Measurements from ENCODE around the gene SPTBN1.
"Not testable (repeated sequence)": the region's sequence is repeated elsewhere in the genome, so short reads cannot be mapped to it uniquely, and the experiment has no call there.

The SPTBN1 gene

GRCh38 chr2:54519841-54520459 is 63.8 kb downstream of the SPTBN1 start:
- Histone ChIP-seq H3K4me3 (ENCODE audit: low read depth in 1 of 2, low read length in 2 of 2) (no peak overlapping the region), H3K27ac (ENCODE audit: low read length) (no peak overlapping the region), H3K4me1 (ENCODE audit: control insufficient read depth in 1 of 2, insufficient read depth in 2 of 2, low read length in 2 of 2) (peaks cover 0 to 40% of the 10 kb centered on the region in 2 donors), H3K36me3 (ENCODE audit: control insufficient read depth in 1 of 2, insufficient read depth in 2 of 2, low read length in 2 of 2) (no peaks in the 10 kb centered on the region), H3K9me3 (ENCODE audit: control insufficient read depth in 1 of 2, low read length in 2 of 2) (no peaks in the 10 kb centered on the region), H3K27me3 (ENCODE audit: low read depth, low read length) (no peaks in the 10 kb centered on the region)

- Histone ChIP-seq H3K36me3 (ENCODE audit: control insufficient read depth in 1 of 2, insufficient read depth in 2 of 2, low read length in 2 of 2) (no peaks in the 10 kb centered on the region), H3K4me1 (ENCODE audit: control insufficient read depth in 1 of 2, insufficient read depth in 2 of 2, low read length in 2 of 2) (peaks cover 0 to 37% of the 10 kb centered on the region in 2 donors), H3K27ac (ENCODE audit: low read length) (no peak overlapping the region), H3K27me3 (ENCODE audit: low read depth, low read length) (no peaks in the 10 kb centered on the region), H3K9me3 (ENCODE audit: control insufficient read depth in 1 of 2, low read length in 2 of 2) (no peaks in the 10 kb centered on the region), H3K4me3 (ENCODE audit: low read depth in 1 of 2, low read length in 2 of 2) (no peak overlapping the region)
Observed at GRCh38 chr2:54520687-54521086, 64.6 kb downstream of the SPTBN1 start.

GRCh38 chr2:54522624-54523281 is 66.6 kb downstream of the SPTBN1 start:
- no peaks in the 10 kb centered on the region for H3K9me3 ChIP-seq (ENCODE audit: control insufficient read depth in 1 of 2, low read length in 2 of 2)
- H3K27me3 ChIP-seq (ENCODE audit: low read depth, low read length) = no peaks in the 10 kb centered on the region
- H3K4me3 ChIP-seq (ENCODE audit: low read depth in 1 of 2, low read length in 2 of 2) = no peak overlapping the region
- H3K4me1 ChIP-seq (ENCODE audit: control insufficient read depth in 1 of 2, insufficient read depth in 2 of 2, low read length in 2 of 2) = peaks cover 0 to 37% of the 10 kb centered on the region in 2 donors
- H3K27ac ChIP-seq (ENCODE audit: low read length) = no peak overlapping the region
- peaks cover under 1 to 16% of the 10 kb centered on the region in 2 donors for H3K36me3 ChIP-seq (ENCODE audit: control insufficient read depth in 1 of 2, insufficient read depth in 2 of 2, low read length in 2 of 2)

GRCh38 chr2:54523324-54523959 is 67.3 kb downstream of the SPTBN1 start:
- Histone ChIP-seq H3K27ac (ENCODE audit: low read length) (no peak overlapping the region), H3K4me1 (ENCODE audit: control insufficient read depth in 1 of 2, insufficient read depth in 2 of 2, low read length in 2 of 2) (peaks cover 0 to 37% of the 10 kb centered on the region in 2 donors), H3K27me3 (ENCODE audit: low read depth, low read length) (no peaks in the 10 kb centered on the region)

GRCh38 chr2:54524226-54524991 is 68.3 kb downstream of the SPTBN1 start:
- H3K27me3 ChIP-seq (ENCODE audit: low read depth, low read length) = no peaks in the 10 kb centered on the region
- peaks cover 0 to 31% of the 10 kb centered on the region in 2 donors for H3K4me1 ChIP-seq (ENCODE audit: control insufficient read depth in 1 of 2, insufficient read depth in 2 of 2, low read length in 2 of 2)
- no peak overlapping the region for H3K27ac ChIP-seq (ENCODE audit: low read length)
- H3K4me3 ChIP-seq (ENCODE audit: low read depth in 1 of 2, low read length in 2 of 2) = no peak overlapping the region
- H3K36me3 ChIP-seq (ENCODE audit: control insufficient read depth in 1 of 2, insufficient read depth in 2 of 2, low read length in 2 of 2) = peaks cover 9 to 23% of the 10 kb centered on the region in 2 donors
- H3K9me3 ChIP-seq (ENCODE audit: control insufficient read depth in 1 of 2, low read length in 2 of 2) = no peaks in the 10 kb centered on the region

More at GRCh38 chr2:54523324-54523959, 67.3 kb downstream of the SPTBN1 start:
- Histone ChIP-seq H3K4me3 (ENCODE audit: low read depth in 1 of 2, low read length in 2 of 2) (no peak overlapping the region), H3K9me3 (ENCODE audit: control insufficient read depth in 1 of 2, low read length in 2 of 2) (no peaks in the 10 kb centered on the region), H3K36me3 (ENCODE audit: control insufficient read depth in 1 of 2, insufficient read depth in 2 of 2, low read length in 2 of 2) (peaks cover 4 to 17% of the 10 kb centered on the region in 2 donors)

GRCh38 chr2:54525321-54525720 is 69.2 kb downstream of the SPTBN1 start:
- Histone ChIP-seq H3K9me3 (ENCODE audit: control insufficient read depth in 1 of 2, low read length in 2 of 2) (no peaks in the 10 kb centered on the region), H3K4me3 (ENCODE audit: low read depth in 1 of 2, low read length in 2 of 2) (no peak overlapping the region), H3K27ac (ENCODE audit: low read length) (no peak overlapping the region), H3K36me3 (ENCODE audit: control insufficient read depth in 1 of 2, insufficient read depth in 2 of 2, low read length in 2 of 2) (peaks cover 9 to 24% of the 10 kb centered on the region in 2 donors), H3K27me3 (ENCODE audit: low read depth, low read length) (no peaks in the 10 kb centered on the region), H3K4me1 (ENCODE audit: control insufficient read depth in 1 of 2, insufficient read depth in 2 of 2, low read length in 2 of 2) (peaks cover 0 to 23% of the 10 kb centered on the region in 2 donors)

- Histone ChIP-seq H3K27ac (ENCODE audit: low read length) (no peak overlapping the region), H3K27me3 (ENCODE audit: low read depth, low read length) (no peaks in the 10 kb centered on the region), H3K36me3 (ENCODE audit: control insufficient read depth in 1 of 2, insufficient read depth in 2 of 2, low read length in 2 of 2) (peaks cover 9 to 24% of the 10 kb centered on the region in 2 donors), H3K9me3 (ENCODE audit: control insufficient read depth in 1 of 2, low read length in 2 of 2) (no peaks in the 10 kb centered on the region), H3K4me3 (ENCODE audit: low read depth in 1 of 2, low read length in 2 of 2) (no peak overlapping the region), H3K4me1 (ENCODE audit: control insufficient read depth in 1 of 2, insufficient read depth in 2 of 2, low read length in 2 of 2) (peaks cover 0 to 23% of the 10 kb centered on the region in 2 donors)
Observed at GRCh38 chr2:54526226-54526879, 70.2 kb downstream of the SPTBN1 start.

GRCh38 chr2:54528311-54528955 is 72.3 kb downstream of the SPTBN1 start:
- no peak overlapping the region for H3K27ac ChIP-seq (ENCODE audit: low read length)
- H3K27me3 ChIP-seq (ENCODE audit: low read depth, low read length) = no peaks in the 10 kb centered on the region
- no peak overlapping the region for H3K4me3 ChIP-seq (ENCODE audit: low read depth in 1 of 2, low read length in 2 of 2)
- H3K9me3 ChIP-seq (ENCODE audit: control insufficient read depth in 1 of 2, low read length in 2 of 2) = no peaks in the 10 kb centered on the region
- H3K36me3 ChIP-seq (ENCODE audit: control insufficient read depth in 1 of 2, insufficient read depth in 2 of 2, low read length in 2 of 2) = peaks cover 9 to 36% of the 10 kb centered on the region in 2 donors
- peaks cover 0 to 20% of the 10 kb centered on the region in 2 donors for H3K4me1 ChIP-seq (ENCODE audit: control insufficient read depth in 1 of 2, insufficient read depth in 2 of 2, low read length in 2 of 2)

GRCh38 chr2:54529518-54529917 is 73.4 kb downstream of the SPTBN1 start:
- H3K27ac ChIP-seq (ENCODE audit: low read length); H3K9me3 ChIP-seq (ENCODE audit: control insufficient read depth in 1 of 2, low read length in 2 of 2); H3K27me3 ChIP-seq (ENCODE audit: low read depth, low read length); H3K4me3 ChIP-seq (ENCODE audit: low read depth in 1 of 2, low read length in 2 of 2): not testable (repeated sequence)
- H3K4me1 ChIP-seq (ENCODE audit: control insufficient read depth in 1 of 2, insufficient read depth in 2 of 2, low read length in 2 of 2) = peaks cover 0 to 14% of the 10 kb centered on the region in 2 donors
- H3K36me3 ChIP-seq (ENCODE audit: control insufficient read depth in 1 of 2, insufficient read depth in 2 of 2, low read length in 2 of 2) = peaks cover 9 to 36% of the 10 kb centered on the region in 2 donors

- no peak overlapping the region for H3K4me3 ChIP-seq (ENCODE audit: low read depth in 1 of 2, low read length in 2 of 2)
- H3K9me3 ChIP-seq (ENCODE audit: control insufficient read depth in 1 of 2, low read length in 2 of 2) = no peaks in the 10 kb centered on the region
- H3K27me3 ChIP-seq (ENCODE audit: low read depth, low read length) = no peaks in the 10 kb centered on the region
- no peak overlapping the region for H3K27ac ChIP-seq (ENCODE audit: low read length)
- peaks cover 9 to 36% of the 10 kb centered on the region in 2 donors for H3K36me3 ChIP-seq (ENCODE audit: control insufficient read depth in 1 of 2, insufficient read depth in 2 of 2, low read length in 2 of 2)
- H3K4me1 ChIP-seq (ENCODE audit: control insufficient read depth in 1 of 2, insufficient read depth in 2 of 2, low read length in 2 of 2) = peaks cover 0 to 15% of the 10 kb centered on the region in 2 donors
Observed at GRCh38 chr2:54529935-54530334, 73.8 kb downstream of the SPTBN1 start.

Data from muscle layer of duodenum (tissue), 2 donors.